HS-27A (cell line): Measurements from ENCODE around the gene C5orf63.
"Not testable (repeated sequence)": the region's sequence is repeated elsewhere in the genome, so short reads cannot be mapped to it uniquely, and the experiment has no call there.

Source experiments
- DNase-seq: peaks from one replicate; pipeline ENCODE4 v3.0.0-alpha.2; 2012; ENCODE audit warnings: low read depth, missing footprints

The C5orf63 gene

GRCh38 chr5:127031147-127031862 lies 42.0 kb downstream of the C5orf63 start:
- DNase-seq, result no peak

- DNase-seq, result peak; percentile 64
These were observed 42.8 kb downstream of the C5orf63 start, which contains the start of gene MARCHF3 for GRCh38 chr5:127030259-127031146. Gene MARCHF3 (minus strand): TSS chr5:127030558. CDS start chr5:126918171, 112,387 bp downstream.

DNA sequence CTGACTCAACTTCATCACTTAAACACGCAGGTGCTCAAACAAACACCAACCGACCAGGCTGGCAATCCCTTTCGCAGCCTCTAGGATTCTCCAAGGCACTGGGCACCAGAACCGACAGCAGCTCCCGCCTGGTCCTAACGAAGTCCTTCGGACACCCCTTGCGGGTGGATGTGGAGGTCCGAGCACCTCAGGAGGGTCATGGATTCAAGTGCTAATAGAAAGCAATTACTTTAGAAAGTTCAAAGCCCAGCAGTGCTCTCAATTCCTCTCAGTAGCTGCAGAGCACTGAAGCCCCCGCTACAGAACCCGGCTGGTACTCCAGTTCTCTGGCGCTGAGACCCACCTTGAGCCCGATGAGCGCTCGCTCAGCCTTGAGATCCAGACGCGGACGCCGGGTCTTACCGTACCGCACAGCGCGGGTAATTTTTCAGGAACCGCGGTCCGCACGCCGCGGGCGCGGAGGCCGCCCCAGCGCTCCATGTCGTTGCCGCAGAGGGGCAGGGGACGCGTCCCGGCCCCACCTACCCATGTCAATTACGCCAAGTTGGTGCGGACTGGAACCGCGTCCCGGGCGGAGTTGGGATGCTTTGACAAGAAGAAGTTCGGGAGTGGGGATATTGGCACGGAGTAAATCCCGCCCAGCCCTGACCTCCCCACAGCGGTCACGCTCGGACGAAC lies 43.6 kb downstream of the C5orf63 start:
- DNase-seq, result no peak

GRCh38 chr5:127028822-127029457 lies 44.4 kb downstream of the C5orf63 start:
- DNase-seq, result no peak

DNA sequence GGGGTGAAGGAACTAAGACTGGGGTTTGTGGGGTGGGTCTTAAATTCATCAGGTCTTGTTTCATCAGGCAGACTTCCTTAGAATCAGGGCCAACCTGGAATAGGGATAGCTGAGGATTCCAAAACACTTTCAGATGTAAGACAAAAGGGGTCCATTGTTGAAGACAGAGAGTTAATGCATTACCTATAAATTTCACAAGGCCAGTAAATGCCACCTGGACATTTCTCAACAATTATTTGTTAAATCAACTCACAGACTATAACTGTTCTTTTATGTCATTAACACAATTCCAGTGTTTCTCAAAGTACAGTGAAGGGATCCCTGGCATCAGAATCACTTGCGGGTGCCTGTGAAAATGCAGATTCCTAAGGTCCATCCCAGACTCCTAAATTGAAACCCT lies 45.8 kb downstream of the C5orf63 start:
- no peak for DNase-seq

DNA sequence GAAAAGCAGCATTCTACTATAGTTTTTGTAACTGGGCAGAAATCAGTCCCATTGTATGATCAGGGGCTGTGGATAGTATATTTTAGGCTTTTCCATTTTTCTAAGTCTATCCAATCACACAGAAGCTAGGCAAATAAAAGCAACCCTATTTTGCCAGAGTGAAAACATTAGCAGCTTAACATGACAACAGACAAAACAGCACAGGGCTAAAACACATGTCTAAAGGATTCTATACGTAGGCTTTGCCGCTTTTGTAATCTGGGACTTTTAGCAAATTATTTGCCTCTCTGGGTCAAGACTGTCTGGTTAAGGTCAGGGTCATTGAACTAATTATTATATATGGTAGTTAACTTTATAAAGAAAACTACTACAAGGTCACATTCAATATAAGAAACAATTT lies 47.1 kb downstream of the C5orf63 start:
- DNase-seq, result no peak

GRCh38 chr5:127025467-127025866 lies 47.8 kb downstream of the C5orf63 start:
- DNase-seq, result no peak

- DNase-seq, result no peak
These were observed 48.5 kb downstream of the C5orf63 start for GRCh38 chr5:127024821-127025220.

GRCh38 chr5:127023552-127024191 lies 49.6 kb downstream of the C5orf63 start:
- DNase-seq, result not testable (repeated sequence)

DNA sequence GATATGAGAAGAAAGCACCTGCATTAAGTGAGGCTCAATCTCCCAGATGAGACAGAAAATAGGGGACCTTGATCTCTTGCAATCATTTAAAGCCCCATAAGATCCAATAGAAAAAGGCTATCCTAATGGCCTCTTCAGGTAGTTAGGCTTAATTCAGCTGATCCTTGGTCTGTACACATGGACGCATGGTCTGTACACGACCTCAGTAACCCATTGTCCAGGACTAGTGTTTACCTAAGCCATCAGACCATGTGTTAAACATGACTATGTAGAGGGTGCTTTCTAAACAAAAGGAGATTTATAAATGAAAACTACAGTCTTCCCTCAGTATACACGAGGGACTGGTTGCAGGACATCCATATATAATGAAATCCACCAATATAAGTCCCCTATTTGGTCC lies 50.5 kb downstream of the C5orf63 start:
- DNase-seq, result no peak

DNA sequence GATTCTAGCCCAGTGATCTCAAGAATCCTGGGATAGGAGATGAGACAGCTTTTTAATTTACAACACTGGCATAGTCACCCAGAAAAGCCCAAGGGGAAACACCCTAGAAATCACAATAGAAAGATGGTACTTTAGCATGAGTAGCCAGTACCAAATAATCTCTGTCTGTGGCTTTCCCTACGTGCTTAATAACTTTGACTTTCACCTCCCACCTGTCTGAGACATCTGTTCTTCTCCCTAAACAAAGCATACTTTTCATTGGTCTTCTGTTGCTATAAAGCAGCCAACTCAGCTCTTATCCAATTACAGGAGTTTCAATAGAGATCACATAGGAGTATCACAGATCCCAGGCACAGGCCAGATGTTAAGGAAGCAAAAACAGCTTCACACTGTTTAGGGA lies 53.4 kb downstream of the C5orf63 start:
- DNase-seq, result no peak

DNA sequence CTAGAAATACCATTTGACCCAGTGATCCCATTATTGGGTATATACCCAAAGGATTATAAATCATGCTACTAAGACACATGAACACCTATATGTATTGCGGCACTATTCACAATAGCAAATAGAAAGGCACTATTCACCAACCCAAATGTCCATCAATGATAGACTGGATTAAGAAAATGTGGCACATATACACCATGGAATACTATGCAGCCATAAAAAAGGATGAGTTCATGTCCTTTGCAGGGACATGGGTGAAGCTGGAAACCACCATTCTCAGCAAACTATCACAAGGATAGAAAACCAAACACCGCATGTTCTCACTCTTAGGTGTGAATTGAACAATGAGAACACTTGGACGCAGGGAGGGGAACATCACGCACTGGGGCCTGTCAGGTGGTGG lies 56.6 kb downstream of the C5orf63 start:
- DNase-seq, result not testable (repeated sequence)

- no peak for DNase-seq
These were observed 57.6 kb downstream of the C5orf63 start for GRCh38 chr5:127015716-127016115.

DNA sequence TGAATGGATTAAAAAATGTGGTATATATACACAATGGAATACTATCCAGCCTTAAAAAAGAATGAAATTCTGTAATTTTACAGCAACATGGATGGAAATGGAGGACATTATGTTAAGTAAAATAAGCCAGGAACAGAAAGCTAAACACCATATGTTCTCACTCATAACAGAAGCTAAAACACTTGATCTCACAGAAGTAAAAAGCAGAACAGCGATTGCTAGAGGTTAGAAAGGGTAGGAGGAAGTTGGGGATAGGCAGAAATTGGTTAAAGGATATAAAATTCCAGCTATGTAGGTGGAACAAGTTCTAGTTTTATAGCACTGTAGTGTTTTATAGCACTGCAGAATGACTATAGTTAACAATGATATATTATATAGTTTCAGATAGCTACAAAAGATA lies 58.7 kb downstream of the C5orf63 start:
- no peak for DNase-seq

DNA sequence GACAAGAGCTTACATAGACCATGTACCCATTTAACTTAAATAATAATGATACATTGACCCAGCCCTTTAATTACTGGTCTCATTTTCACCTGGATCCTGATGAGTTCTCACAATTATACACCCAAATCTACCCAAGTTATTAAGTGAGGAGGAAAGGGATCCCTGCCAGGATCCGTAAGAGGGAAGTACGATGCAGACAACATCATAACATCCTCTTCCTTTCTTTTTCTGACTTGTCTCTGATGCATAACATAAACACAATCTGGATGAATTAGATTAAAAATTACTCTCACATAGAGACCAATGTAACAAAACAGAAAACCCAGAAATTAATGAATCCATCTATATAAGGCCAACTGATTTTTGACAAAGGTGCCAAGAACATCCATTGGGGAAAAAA lies 59.9 kb downstream of the C5orf63 start:
- DNase-seq, result no peak

DNA sequence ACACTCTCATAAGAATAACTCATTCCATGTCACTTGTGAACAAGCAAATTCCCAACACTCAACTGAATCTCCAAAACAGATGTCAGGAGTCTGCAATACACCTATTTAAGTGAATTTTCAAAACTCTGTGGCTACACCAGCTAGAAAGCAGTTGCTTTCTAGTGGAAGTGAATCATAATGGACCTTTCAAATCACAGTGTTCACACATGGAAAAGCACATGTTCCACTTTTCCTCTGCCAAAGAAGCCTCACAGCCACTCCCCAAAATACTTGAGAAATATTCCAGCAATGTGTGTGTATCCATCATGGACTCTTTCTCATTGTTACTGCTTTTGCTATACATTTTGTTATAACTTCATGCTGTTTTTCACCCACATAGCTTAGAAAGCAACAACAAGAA lies 60.4 kb downstream of the C5orf63 start:
- no peak for DNase-seq

- no peak for DNase-seq
These were observed 61.2 kb downstream of the C5orf63 start for GRCh38 chr5:127011961-127012644.

DNA sequence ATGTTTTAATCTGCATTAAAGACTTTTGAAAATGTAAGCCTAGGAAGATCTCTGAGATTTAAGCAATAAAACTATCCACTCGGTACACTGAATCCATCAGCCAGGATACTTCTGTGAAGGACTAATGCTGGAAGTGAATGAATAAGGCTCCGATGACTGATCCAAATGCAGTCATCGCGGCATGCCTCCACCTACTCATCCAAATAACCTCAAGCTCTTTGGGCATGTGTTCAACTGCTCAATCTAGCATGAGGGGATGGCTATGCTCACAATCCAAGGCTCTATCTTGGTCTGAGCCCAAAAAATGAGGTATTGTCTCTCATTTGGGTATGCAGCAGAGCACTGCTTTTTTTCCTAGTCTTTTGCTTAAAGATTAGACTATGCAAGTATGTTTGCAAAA lies 62.1 kb downstream of the C5orf63 start:
- no peak for DNase-seq

DNA sequence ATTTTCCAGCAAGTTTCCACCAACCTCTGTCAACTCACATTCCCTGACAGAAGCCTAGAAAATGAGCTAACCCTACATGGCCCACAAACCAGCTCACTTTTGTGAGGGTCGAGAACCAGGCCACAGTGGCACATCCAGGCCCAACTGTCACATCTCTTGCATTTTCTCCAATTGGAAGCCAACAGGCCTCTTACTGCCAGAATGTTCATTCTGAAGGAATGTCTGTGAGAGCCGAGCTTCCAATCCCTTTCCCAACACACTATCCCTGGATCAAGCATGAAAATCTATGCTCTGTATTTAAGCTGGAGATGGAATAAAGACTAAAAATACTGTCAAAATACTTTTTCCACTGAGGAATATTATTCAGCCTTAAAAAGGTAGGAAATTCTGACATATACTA lies 62.9 kb downstream of the C5orf63 start:
- DNase-seq, result no peak

- no peak for DNase-seq
These were observed 63.5 kb downstream of the C5orf63 start for GRCh38 chr5:127009784-127010183.
